PFSK-1 (cell line): ENCODE measurements around the gene JMY.

ENCODE experiments used
- POLR2AphosphoS5 ChIP-seq: IDR thresholded peaks from 2 replicates; pipeline ENCODE4 v1.6.1; 2012; ENCODE audit warnings: low read depth, mild to moderate bottlenecking, control low read depth, low read length, moderate library complexity
- TAF1 ChIP-seq: IDR thresholded peaks from 2 replicates; pipeline ENCODE4 v1.6.1; 2012; ENCODE audit warnings: low read length, control low read depth, borderline replicate concordance; ENCODE audit not compliant: insufficient read depth
- TF ChIP-seq, protein P1 (sequence below), 2 experiments: IDR thresholded peaks; 2 replicates each; pipeline versions ENCODE4 v1.6.1 to v1.8.0; 2011 to 2012; ENCODE audit warnings: low read depth in 2 of 2, low read length in 2 of 2, control low read depth in 1 of 2, inconsistent platforms in 1 of 2, mild to moderate bottlenecking in 1 of 2, moderate library complexity in 1 of 2; ENCODE audit not compliant: insufficient read depth in 1 of 2

- no peak for TF ChIP-seq TAF1
- no peak for TF ChIP-seq POLR2AphosphoS5
- TF ChIP-seq, protein P1, sequence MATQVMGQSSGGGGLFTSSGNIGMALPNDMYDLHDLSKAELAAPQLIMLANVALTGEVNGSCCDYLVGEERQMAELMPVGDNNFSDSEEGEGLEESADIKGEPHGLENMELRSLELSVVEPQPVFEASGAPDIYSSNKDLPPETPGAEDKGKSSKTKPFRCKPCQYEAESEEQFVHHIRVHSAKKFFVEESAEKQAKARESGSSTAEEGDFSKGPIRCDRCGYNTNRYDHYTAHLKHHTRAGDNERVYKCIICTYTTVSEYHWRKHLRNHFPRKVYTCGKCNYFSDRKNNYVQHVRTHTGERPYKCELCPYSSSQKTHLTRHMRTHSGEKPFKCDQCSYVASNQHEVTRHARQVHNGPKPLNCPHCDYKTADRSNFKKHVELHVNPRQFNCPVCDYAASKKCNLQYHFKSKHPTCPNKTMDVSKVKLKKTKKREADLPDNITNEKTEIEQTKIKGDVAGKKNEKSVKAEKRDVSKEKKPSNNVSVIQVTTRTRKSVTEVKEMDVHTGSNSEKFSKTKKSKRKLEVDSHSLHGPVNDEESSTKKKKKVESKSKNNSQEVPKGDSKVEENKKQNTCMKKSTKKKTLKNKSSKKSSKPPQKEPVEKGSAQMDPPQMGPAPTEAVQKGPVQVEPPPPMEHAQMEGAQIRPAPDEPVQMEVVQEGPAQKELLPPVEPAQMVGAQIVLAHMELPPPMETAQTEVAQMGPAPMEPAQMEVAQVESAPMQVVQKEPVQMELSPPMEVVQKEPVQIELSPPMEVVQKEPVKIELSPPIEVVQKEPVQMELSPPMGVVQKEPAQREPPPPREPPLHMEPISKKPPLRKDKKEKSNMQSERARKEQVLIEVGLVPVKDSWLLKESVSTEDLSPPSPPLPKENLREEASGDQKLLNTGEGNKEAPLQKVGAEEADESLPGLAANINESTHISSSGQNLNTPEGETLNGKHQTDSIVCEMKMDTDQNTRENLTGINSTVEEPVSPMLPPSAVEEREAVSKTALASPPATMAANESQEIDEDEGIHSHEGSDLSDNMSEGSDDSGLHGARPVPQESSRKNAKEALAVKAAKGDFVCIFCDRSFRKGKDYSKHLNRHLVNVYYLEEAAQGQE (IDR thresholded peaks at IDR 0.05; ENCODE audit: insufficient read depth in 1 of 2, low read depth in 2 of 2, low read length in 2 of 2) = no peak
Measured at GRCh38 chr5:79333852-79334557, 98.1 kb downstream of the JMY start.
